Epithelial cell of umbilical artery (primary cell): ENCODE data around the gene GFM1. TPM values are rescaled to one million over a fixed set of nuclear protein-coding genes. Genes with fewer than 3 reads are reported as not detected.

Experiments used
- total RNA-seq: library from RNA; depleted of rRNA; stranded (reverse); fragments of >200 nt; gene quantifications from 2 replicates; pipeline ENCODE4 v1.2.3, GENCODE V29; 2014

The GFM1 gene
- total RNA-seq = 57.5 and 78.0 TPM in 2 replicates

GRCh38 chr3:158644345-158644908, at the start of gene GFM1:
GFM1 (plus strand) TSS chr3:158644527; CDS start chr3:158644635, 108 bp downstream.

GRCh38 chr3:158672215-158673176, 28.2 kb downstream of the GFM1 start, which contains the start of gene LXN:
LXN (minus strand) TSS chr3:158672648; CDS start chr3:158672478, 170 bp downstream.

GRCh38 chr3:158731938-158732855, 87.9 kb downstream of the GFM1 start, which contains the start of gene RARRES1:
RARRES1 (minus strand) TSS chr3:158732457; CDS start chr3:158732415, 42 bp downstream.

Other genes starting within 250 kb of the GFM1 start
- gene MLF1, start 73.3 kb upstream of the GFM1 start, total RNA-seq = 7.9 and 9.7 TPM in 2 replicates
- gene LXN, start 28.1 kb downstream of the GFM1 start, total RNA-seq = 91.6 and 126 TPM in 2 replicates
- 1.1 and 27.3 TPM in 2 replicates for gene RARRES1, start 87.9 kb downstream of the GFM1 start, total RNA-seq
- 57.8 and 121 TPM in 2 replicates for gene MFSD1, start 157.5 kb downstream of the GFM1 start, total RNA-seq